HG03469 (cell line): ENCODE data around the gene UGP2.
"Not testable (repeated sequence)": the region's sequence is repeated elsewhere in the genome, so short reads cannot be mapped to it uniquely, and the experiment has no call there.

ENCODE experiments used
- ATAC-seq: cut with Tn5 transposase; IDR thresholded peaks from one replicate; pipeline ENCODE4 v1.9.1; 2021; ENCODE audit warnings: mild to moderate bottlenecking, moderate library complexity, moderate number of reproducible peaks; ENCODE audit not compliant: unreplicated experiment

UGP2 gene

GRCh38 chr2:63890678-63891077 lies 49.0 kb downstream of the UGP2 start:
- no peak for ATAC-seq

GRCh38 chr2:63891488-63892030 lies 49.9 kb downstream of the UGP2 start:
- no peak for ATAC-seq

GRCh38 chr2:63893163-63893562 lies 51.5 kb downstream of the UGP2 start:
- ATAC-seq: no peak

- no peak for ATAC-seq
These were observed 52.5 kb downstream of the UGP2 start for GRCh38 chr2:63894167-63894566.

- no peak for ATAC-seq
These were observed 57.1 kb downstream of the UGP2 start for GRCh38 chr2:63898839-63899238.

GRCh38 chr2:63899639-63900038 lies 57.9 kb downstream of the UGP2 start:
- ATAC-seq: no peak

GRCh38 chr2:63902149-63902548 lies 60.5 kb downstream of the UGP2 start:
- ATAC-seq: no peak

- ATAC-seq: peak; percentile 72
These were observed 61.3 kb downstream of the UGP2 start for GRCh38 chr2:63903003-63903402.

GRCh38 chr2:63914311-63914710 lies 72.6 kb downstream of the UGP2 start:
- no peak for ATAC-seq

- no peak for ATAC-seq
These were observed 85.1 kb downstream of the UGP2 start for GRCh38 chr2:63926815-63927214.

- ATAC-seq: not testable (repeated sequence)
These were observed 90.4 kb downstream of the UGP2 start for GRCh38 chr2:63932104-63932503.
